ENCODE measurements around the gene NUTM2F. TPM values are rescaled to one million over a fixed set of nuclear protein-coding genes. Genes with fewer than 3 reads are reported as not detected.
"Not testable (repeated sequence)": the region's sequence is repeated elsewhere in the genome, so short reads cannot be mapped to it uniquely, and the experiment has no call there.

NUTM2F gene
- total RNA-seq, 1 experiment from 2014 or later: not detected

DNA sequence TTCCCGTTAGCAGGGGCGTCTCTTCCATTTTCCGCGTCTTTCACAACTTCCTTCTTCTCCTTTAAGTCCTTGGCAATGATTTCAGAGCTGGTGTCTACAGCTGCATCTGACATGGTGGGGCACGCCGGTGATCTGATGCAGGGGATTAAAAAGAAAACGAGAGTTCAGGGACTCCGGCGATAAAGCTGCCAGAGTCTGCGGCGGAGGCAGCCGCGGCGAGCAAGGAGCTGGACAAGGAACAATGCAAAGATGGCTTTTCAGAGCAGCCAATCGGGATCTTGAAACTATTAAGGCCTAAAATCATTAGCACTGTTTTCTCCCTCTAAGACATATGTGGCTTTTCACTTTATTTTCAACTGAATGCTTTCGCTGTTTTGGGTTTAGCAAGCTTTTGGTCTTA, 19.0 kb upstream of the NUTM2F start:
- CTCF ChIA-PET; H3K9me3 Mint-ChIP-seq (ENCODE audit: unreplicated experiment); H3K27me3 Mint-ChIP-seq (ENCODE audit: insufficient read depth, unreplicated experiment); POLR2A ChIA-PET; DNase-seq (ENCODE audit: unreplicated experiment); intact Hi-C loops (cut with micrococcal nuclease); H3K27ac Mint-ChIP-seq (ENCODE audit: low read depth, unreplicated experiment); H3K4me3 Mint-ChIP-seq (ENCODE audit: unreplicated experiment); H3K4me1 Mint-ChIP-seq (ENCODE audit: insufficient read depth, unreplicated experiment); H3K36me3 Mint-ChIP-seq (ENCODE audit: insufficient read depth, unreplicated experiment); BruUV-seq (replicated peaks): not testable (repeated sequence)

GRCh38 chr9:94341703-94342102, 13.3 kb upstream of the NUTM2F start:
- H3K9me3 Mint-ChIP-seq (ENCODE audit: unreplicated experiment); H3K4me3 Mint-ChIP-seq (ENCODE audit: unreplicated experiment); H3K4me1 Mint-ChIP-seq (ENCODE audit: insufficient read depth, unreplicated experiment); H3K27me3 Mint-ChIP-seq (ENCODE audit: insufficient read depth, unreplicated experiment); CTCF ChIA-PET; H3K36me3 Mint-ChIP-seq (ENCODE audit: insufficient read depth, unreplicated experiment); H3K27ac Mint-ChIP-seq (ENCODE audit: low read depth, unreplicated experiment); BruUV-seq (replicated peaks); DNase-seq (ENCODE audit: unreplicated experiment); intact Hi-C loops (cut with micrococcal nuclease); POLR2A ChIA-PET: not testable (repeated sequence)

- H3K27me3 Mint-ChIP-seq (ENCODE audit: insufficient read depth, unreplicated experiment); POLR2A ChIA-PET; H3K4me1 Mint-ChIP-seq (ENCODE audit: insufficient read depth, unreplicated experiment); CTCF ChIA-PET; H3K9me3 Mint-ChIP-seq (ENCODE audit: unreplicated experiment); H3K27ac Mint-ChIP-seq (ENCODE audit: low read depth, unreplicated experiment); DNase-seq (ENCODE audit: unreplicated experiment); BruUV-seq (replicated peaks); H3K4me3 Mint-ChIP-seq (ENCODE audit: unreplicated experiment); H3K36me3 Mint-ChIP-seq (ENCODE audit: insufficient read depth, unreplicated experiment); intact Hi-C loops (cut with micrococcal nuclease): not testable (repeated sequence)
These were observed 12.3 kb upstream of the NUTM2F start for GRCh38 chr9:94340750-94341149.

DNA sequence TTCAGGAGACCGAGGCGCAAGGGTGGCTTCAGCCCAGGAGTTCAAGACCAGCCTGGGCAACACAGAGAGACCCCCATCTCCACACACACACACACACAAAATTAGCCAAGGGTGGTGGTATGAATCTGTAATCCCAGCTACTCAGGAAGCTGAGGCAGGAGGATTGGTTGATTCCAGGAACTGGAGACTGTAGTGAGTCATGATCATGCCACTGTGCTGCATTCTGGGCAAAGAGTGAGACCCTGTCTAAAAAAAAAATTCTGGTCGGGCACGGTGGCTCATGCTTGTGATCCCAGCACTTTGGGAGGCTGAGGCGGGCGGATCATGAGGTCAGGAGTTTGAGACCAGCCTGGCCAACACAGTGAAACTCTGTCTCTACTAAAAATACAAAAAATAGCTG, 11.2 kb upstream of the NUTM2F start:
- intact Hi-C loops (cut with micrococcal nuclease); DNase-seq (ENCODE audit: unreplicated experiment); CTCF ChIA-PET; H3K27ac Mint-ChIP-seq (ENCODE audit: low read depth, unreplicated experiment); POLR2A ChIA-PET; H3K4me3 Mint-ChIP-seq (ENCODE audit: unreplicated experiment); BruUV-seq (replicated peaks); H3K9me3 Mint-ChIP-seq (ENCODE audit: unreplicated experiment); H3K27me3 Mint-ChIP-seq (ENCODE audit: insufficient read depth, unreplicated experiment); H3K36me3 Mint-ChIP-seq (ENCODE audit: insufficient read depth, unreplicated experiment); H3K4me1 Mint-ChIP-seq (ENCODE audit: insufficient read depth, unreplicated experiment): not testable (repeated sequence)

GRCh38 chr9:94338723-94339122, 10.3 kb upstream of the NUTM2F start:
- intact Hi-C loops (cut with micrococcal nuclease); H3K4me1 Mint-ChIP-seq (ENCODE audit: insufficient read depth, unreplicated experiment); H3K27ac Mint-ChIP-seq (ENCODE audit: low read depth, unreplicated experiment); CTCF ChIA-PET; POLR2A ChIA-PET; H3K36me3 Mint-ChIP-seq (ENCODE audit: insufficient read depth, unreplicated experiment); DNase-seq (ENCODE audit: unreplicated experiment); H3K4me3 Mint-ChIP-seq (ENCODE audit: unreplicated experiment); H3K9me3 Mint-ChIP-seq (ENCODE audit: unreplicated experiment); BruUV-seq (replicated peaks); H3K27me3 Mint-ChIP-seq (ENCODE audit: insufficient read depth, unreplicated experiment): not testable (repeated sequence)

GRCh38 chr9:94336445-94336844, 8.0 kb upstream of the NUTM2F start:
- intact Hi-C loops (cut with micrococcal nuclease); H3K27me3 Mint-ChIP-seq (ENCODE audit: insufficient read depth, unreplicated experiment); BruUV-seq (replicated peaks); H3K27ac Mint-ChIP-seq (ENCODE audit: low read depth, unreplicated experiment); DNase-seq (ENCODE audit: unreplicated experiment); CTCF ChIA-PET; H3K4me1 Mint-ChIP-seq (ENCODE audit: insufficient read depth, unreplicated experiment); POLR2A ChIA-PET; H3K36me3 Mint-ChIP-seq (ENCODE audit: insufficient read depth, unreplicated experiment); H3K4me3 Mint-ChIP-seq (ENCODE audit: unreplicated experiment); H3K9me3 Mint-ChIP-seq (ENCODE audit: unreplicated experiment): not testable (repeated sequence)

GRCh38 chr9:94325583-94325982, 2.9 kb downstream of the NUTM2F start:
- DNase-seq (ENCODE audit: unreplicated experiment); H3K27ac Mint-ChIP-seq (ENCODE audit: low read depth, unreplicated experiment); H3K4me3 Mint-ChIP-seq (ENCODE audit: unreplicated experiment); intact Hi-C loops (cut with micrococcal nuclease); H3K27me3 Mint-ChIP-seq (ENCODE audit: insufficient read depth, unreplicated experiment); POLR2A ChIA-PET; H3K9me3 Mint-ChIP-seq (ENCODE audit: unreplicated experiment); H3K4me1 Mint-ChIP-seq (ENCODE audit: insufficient read depth, unreplicated experiment); BruUV-seq (replicated peaks); CTCF ChIA-PET; H3K36me3 Mint-ChIP-seq (ENCODE audit: insufficient read depth, unreplicated experiment): not testable (repeated sequence)

DNA sequence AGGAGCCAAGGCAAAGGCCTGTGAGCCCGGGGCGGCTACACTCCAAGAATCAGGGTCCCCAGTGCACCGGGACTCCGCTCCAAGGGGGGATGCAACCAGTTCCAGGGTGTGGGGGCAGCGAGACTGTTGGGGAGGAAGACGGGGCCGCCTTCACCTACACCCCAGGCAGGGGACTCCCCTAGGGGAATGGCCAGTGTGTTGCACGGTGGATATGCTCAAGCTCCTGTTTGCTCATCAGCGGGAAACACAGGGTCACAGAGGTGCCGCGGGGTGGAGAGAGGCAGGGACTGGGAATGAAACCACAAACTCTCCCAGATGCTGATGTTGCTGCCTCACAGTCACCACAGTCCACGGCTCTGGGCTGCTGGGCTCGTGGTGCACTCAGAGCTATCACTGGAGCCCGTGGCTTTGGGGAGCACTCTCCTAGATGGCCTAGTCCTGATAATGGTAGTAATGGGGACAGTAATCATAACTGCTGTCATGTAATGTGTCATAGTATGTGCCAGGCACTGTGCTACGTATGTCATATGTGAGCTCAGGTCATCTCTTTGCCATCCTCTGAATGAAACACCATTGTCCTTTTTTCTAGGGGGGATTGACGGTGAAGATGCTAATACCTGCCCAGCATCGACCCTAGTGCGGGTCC, 5.2 kb downstream of the NUTM2F start:
- DNase-seq (ENCODE audit: unreplicated experiment); H3K27ac Mint-ChIP-seq (ENCODE audit: low read depth, unreplicated experiment); POLR2A ChIA-PET; H3K36me3 Mint-ChIP-seq (ENCODE audit: insufficient read depth, unreplicated experiment); H3K4me1 Mint-ChIP-seq (ENCODE audit: insufficient read depth, unreplicated experiment); intact Hi-C loops (cut with micrococcal nuclease); H3K9me3 Mint-ChIP-seq (ENCODE audit: unreplicated experiment); CTCF ChIA-PET; H3K4me3 Mint-ChIP-seq (ENCODE audit: unreplicated experiment); H3K27me3 Mint-ChIP-seq (ENCODE audit: insufficient read depth, unreplicated experiment); BruUV-seq (replicated peaks): not testable (repeated sequence)

DNA sequence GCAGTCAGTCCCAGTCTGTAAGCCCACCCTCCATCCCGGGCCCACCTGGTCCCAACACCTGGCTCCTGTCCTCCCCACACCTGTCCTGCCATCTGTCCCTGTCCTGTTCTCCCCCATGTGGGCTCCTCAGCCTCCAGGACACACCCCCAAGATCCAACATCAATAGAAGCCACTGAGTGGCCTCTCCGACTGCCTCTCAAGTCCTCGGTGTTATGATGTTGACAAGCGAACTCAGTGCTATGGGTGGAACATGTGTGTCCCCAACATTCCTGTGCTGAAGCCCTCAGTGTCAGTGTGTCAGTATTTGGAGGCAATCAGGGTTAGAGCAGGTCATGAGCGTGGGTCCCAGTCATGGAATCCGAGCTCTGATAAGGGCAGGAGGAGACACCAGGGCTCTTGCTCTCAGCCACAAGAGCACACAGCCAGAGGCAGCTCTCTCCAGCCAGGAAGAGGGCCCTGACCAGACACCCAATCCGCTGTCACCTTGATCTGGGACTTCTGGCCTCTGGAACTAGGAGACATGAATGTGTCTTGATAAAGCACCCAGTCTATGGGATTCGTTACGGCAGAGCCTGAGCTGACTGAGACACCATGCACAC, 6.0 kb downstream of the NUTM2F start:
- H3K9me3 Mint-ChIP-seq (ENCODE audit: unreplicated experiment); H3K27me3 Mint-ChIP-seq (ENCODE audit: insufficient read depth, unreplicated experiment); H3K4me3 Mint-ChIP-seq (ENCODE audit: unreplicated experiment); H3K4me1 Mint-ChIP-seq (ENCODE audit: insufficient read depth, unreplicated experiment); BruUV-seq (replicated peaks); H3K36me3 Mint-ChIP-seq (ENCODE audit: insufficient read depth, unreplicated experiment); H3K27ac Mint-ChIP-seq (ENCODE audit: low read depth, unreplicated experiment); CTCF ChIA-PET; intact Hi-C loops (cut with micrococcal nuclease); POLR2A ChIA-PET; DNase-seq (ENCODE audit: unreplicated experiment): not testable (repeated sequence)

All from MCF 10A (cell line).